Sigmoid colon (tissue), 7 donors: Measurements from ENCODE around the gene TTC32. TPM values are rescaled to one million over a fixed set of nuclear protein-coding genes. Genes with fewer than 3 reads are reported as not detected.

Experiments used
- DNase-seq: peaks from one replicate; pipeline ENCODE4 v3.0.0-alpha.2; 2019
- H3K27ac ChIP-seq, 4 donors: fragments of 200-600 bp; sonication (generic); one replicate each; pipeline ENCODE4 v1.5.1; 2016 to 2019; ENCODE audit warnings: mild to moderate bottlenecking in 1 of 4
- H3K27me3 ChIP-seq, 3 donors: fragments of 200-600 bp; sonication (generic); one replicate each; pipeline ENCODE4 v1.5.1; 2019; ENCODE audit warnings: mild to moderate bottlenecking in 1 of 3
- H3K36me3 ChIP-seq, 4 donors: fragments of 200-600 bp; sonication (generic); one replicate each; pipeline ENCODE4 v1.5.1; 2016 to 2019
- H3K4me1 ChIP-seq, 4 donors: fragments of 200-600 bp; sonication (generic); one replicate each; pipeline ENCODE4 v1.5.1; 2017 to 2019
- H3K4me3 ChIP-seq, 4 donors: fragments of 200-600 bp; sonication (generic); one replicate each; pipeline ENCODE4 v1.5.1; 2017 to 2019; ENCODE audit warnings: mild to moderate bottlenecking in 2 of 4, moderate library complexity in 1 of 4
- H3K9me3 ChIP-seq, 4 donors: fragments of 200-600 bp in 3 of 4; sonication (generic) in 3 of 4; one replicate each; pipeline versions ENCODE4 v1.5.1 to v1.6.1; 2013 to 2019
- EP300 ChIP-seq, 4 donors: sonication (generic); formaldehyde crosslinking; IDR thresholded peaks; one replicate each; pipeline ENCODE4 v1.6.1; 2017; ENCODE audit warnings: antibody characterized with exemption in 4 of 4
- POLR2A ChIP-seq, 2 donors: fragments of 450-650 bp; IDR thresholded peaks; one replicate each; pipeline ENCODE4 v1.6.1; 2016; ENCODE audit warnings: antibody characterized with exemption in 2 of 2, mild to moderate bottlenecking in 2 of 2, moderate library complexity in 2 of 2
- POLR2AphosphoS5 ChIP-seq, 4 donors: sonication (generic); formaldehyde crosslinking; IDR thresholded peaks; one replicate each; pipeline ENCODE4 v1.6.1; 2017; ENCODE audit warnings: antibody characterized with exemption in 4 of 4
- WGBS, 2 donors: extraction: QIAGEN DNeasy Blood & Tissue Kit; methylation state at CpG; one replicate each; pipeline ENCODE4 v1.1.7; 2013; 5-methylcytosine and 5-hydroxymethylcytosine counted together
- intact Hi-C: fragments of 100-400 bp; cut with DNase I; formaldehyde crosslinking; loops from one replicate; pipeline ENCODE4 v1.15.1; 2023
- polyA plus RNA-seq, 3 donors: library from polyadenylated mRNA; stranded (reverse); fragments of 200-250 nt; gene quantifications; one replicate each; pipeline ENCODE4 v1.2.3, GENCODE V29; 2013
- total RNA-seq, 4 donors: library from RNA; depleted of rRNA; stranded (reverse); fragments of >200 nt; gene quantifications; one replicate each; pipeline ENCODE4 v1.1.0, GENCODE V29; 2016
- TF ChIP-seq, protein P1 (sequence below), 4 experiments: fragments of 450-650 bp in 3 of 4; fragments of 200-600 bp in 1 of 4; IDR thresholded peaks; one replicate each; pipeline ENCODE4 v1.5.1; 2016 to 2019; ENCODE audit warnings: antibody characterized with exemption in 4 of 4, mild to moderate bottlenecking in 3 of 4, moderate library complexity in 2 of 4
- donor health status: healthy with polysubstance abuse.
- donor health status: Bipolar disorder and iron deficiency.
- donor health status: healthy.

TTC32 gene
- total and polyA plus RNA-seq, 7 donors: 7.3 to 21.6 (median 12.8) TPM

DNA sequence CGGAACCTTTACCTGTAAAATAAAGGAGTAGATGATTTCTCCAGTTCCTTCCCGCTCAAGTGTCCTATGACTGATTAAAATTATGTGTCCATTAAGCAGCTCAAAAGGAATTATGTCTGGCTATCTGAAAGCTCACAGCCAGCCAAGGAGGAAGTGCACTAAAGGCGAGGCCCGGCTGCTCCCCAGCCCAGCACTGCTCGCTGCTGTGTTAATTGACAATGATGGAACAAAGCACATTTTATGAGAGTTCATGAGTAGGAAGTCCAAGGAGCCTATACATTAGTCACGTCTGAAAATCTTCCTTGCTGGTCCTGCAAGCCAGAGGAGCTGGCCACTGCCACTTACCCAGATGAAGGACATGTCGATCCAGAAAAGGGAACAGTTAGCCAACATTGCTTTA lies 14.3 kb downstream of the TTC32 start:
- intact Hi-C loops: no loop called here
- no peaks in the 10 kb centered on the region for H3K36me3 ChIP-seq
- 26 to 58% methylated on average over 7 of the region's 7 CpGs for WGBS, 2 donors
- no peak for TF ChIP-seq POLR2AphosphoS5 (IDR thresholded peaks at IDR 0.05)
- TF ChIP-seq, protein P1, sequence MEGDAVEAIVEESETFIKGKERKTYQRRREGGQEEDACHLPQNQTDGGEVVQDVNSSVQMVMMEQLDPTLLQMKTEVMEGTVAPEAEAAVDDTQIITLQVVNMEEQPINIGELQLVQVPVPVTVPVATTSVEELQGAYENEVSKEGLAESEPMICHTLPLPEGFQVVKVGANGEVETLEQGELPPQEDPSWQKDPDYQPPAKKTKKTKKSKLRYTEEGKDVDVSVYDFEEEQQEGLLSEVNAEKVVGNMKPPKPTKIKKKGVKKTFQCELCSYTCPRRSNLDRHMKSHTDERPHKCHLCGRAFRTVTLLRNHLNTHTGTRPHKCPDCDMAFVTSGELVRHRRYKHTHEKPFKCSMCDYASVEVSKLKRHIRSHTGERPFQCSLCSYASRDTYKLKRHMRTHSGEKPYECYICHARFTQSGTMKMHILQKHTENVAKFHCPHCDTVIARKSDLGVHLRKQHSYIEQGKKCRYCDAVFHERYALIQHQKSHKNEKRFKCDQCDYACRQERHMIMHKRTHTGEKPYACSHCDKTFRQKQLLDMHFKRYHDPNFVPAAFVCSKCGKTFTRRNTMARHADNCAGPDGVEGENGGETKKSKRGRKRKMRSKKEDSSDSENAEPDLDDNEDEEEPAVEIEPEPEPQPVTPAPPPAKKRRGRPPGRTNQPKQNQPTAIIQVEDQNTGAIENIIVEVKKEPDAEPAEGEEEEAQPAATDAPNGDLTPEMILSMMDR (IDR thresholded peaks at IDR 0.05): no peak
- TF ChIP-seq EP300 (IDR thresholded peaks at IDR 0.05): no peak
- no peak for TF ChIP-seq POLR2A (IDR thresholded peaks at IDR 0.05)
- H3K9me3 ChIP-seq: no peaks in the 10 kb centered on the region
- H3K27ac ChIP-seq: no peak overlapping the region
- H3K4me3 ChIP-seq: no peak overlapping the region
- no peaks in the 10 kb centered on the region for H3K4me1 ChIP-seq
- no peak for DNase-seq
- no peaks in the 10 kb centered on the region for H3K27me3 ChIP-seq

DNA sequence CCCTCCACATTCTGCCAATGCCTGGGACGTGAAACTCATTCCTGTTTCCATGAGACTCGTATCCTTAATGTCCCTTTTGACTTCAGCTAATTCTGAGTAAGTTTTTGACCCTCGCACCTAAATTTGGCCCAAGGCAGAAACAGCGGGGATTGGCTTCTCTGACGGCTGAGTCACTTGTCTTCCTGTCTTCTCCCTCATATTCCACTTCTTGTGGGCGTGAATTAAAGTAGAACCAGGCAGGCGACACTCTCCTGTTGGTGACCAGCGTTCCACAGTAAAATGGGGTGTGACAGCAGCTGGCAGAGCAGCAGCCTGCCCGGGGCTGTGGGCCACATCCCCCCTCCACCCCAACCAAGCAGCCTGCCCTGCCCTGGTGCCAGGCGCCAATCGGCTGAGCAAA lies 15.5 kb downstream of the TTC32 start:
- H3K4me1 ChIP-seq: no peaks in the 10 kb centered on the region
- WGBS, 2 donors: 65 to 90% methylated on average over 11 of the region's 11 CpGs
- no peaks in the 10 kb centered on the region for H3K36me3 ChIP-seq
- H3K27ac ChIP-seq: no peak overlapping the region
- H3K4me3 ChIP-seq: no peak overlapping the region
- no peaks in the 10 kb centered on the region for H3K27me3 ChIP-seq
- H3K9me3 ChIP-seq: no peaks in the 10 kb centered on the region
- intact Hi-C loops: no loop called here
- TF ChIP-seq EP300 (IDR thresholded peaks at IDR 0.05) (no peak), POLR2AphosphoS5 (IDR thresholded peaks at IDR 0.05) (no peak), POLR2A (IDR thresholded peaks at IDR 0.05) (no peak)
- TF ChIP-seq, protein P1 (IDR thresholded peaks at IDR 0.05): no peak
- DNase-seq: no peak

GRCh38 chr2:19885791-19886190 lies 16.0 kb downstream of the TTC32 start:
- Histone ChIP-seq H3K4me1 (no peaks in the 10 kb centered on the region), H3K27me3 (no peaks in the 10 kb centered on the region), H3K4me3 (no peak overlapping the region), H3K9me3 (no peaks in the 10 kb centered on the region), H3K27ac (no peak overlapping the region), H3K36me3 (no peaks in the 10 kb centered on the region)
- TF ChIP-seq, protein P1 (IDR thresholded peaks at IDR 0.05): no peak
- TF ChIP-seq POLR2A (IDR thresholded peaks at IDR 0.05) (no peak), POLR2AphosphoS5 (IDR thresholded peaks at IDR 0.05) (no peak), EP300 (IDR thresholded peaks at IDR 0.05) (no peak)
- 74 to 75% methylated on average over 7 of the region's 7 CpGs for WGBS, 2 donors
- peak; percentile 39 for DNase-seq
- intact Hi-C loops: no loop called here

GRCh38 chr2:19883971-19884720 lies 17.6 kb downstream of the TTC32 start:
- 95 to 96% methylated on average over 8 of the region's 8 CpGs for WGBS, 2 donors
- DNase-seq: peak; percentile 25
- intact Hi-C loops: no loop called here
- Histone ChIP-seq H3K27ac (no peak overlapping the region), H3K9me3 (no peaks in the 10 kb centered on the region), H3K27me3 (no peaks in the 10 kb centered on the region), H3K36me3 (no peaks in the 10 kb centered on the region), H3K4me1 (no peaks in the 10 kb centered on the region), H3K4me3 (no peak overlapping the region)
- TF ChIP-seq POLR2AphosphoS5 (IDR thresholded peaks at IDR 0.05): no peak
- TF ChIP-seq EP300 (IDR thresholded peaks at IDR 0.05): no peak
- no peak for TF ChIP-seq POLR2A (IDR thresholded peaks at IDR 0.05)
- TF ChIP-seq, protein P1 (IDR thresholded peaks at IDR 0.05): no peak

DNA sequence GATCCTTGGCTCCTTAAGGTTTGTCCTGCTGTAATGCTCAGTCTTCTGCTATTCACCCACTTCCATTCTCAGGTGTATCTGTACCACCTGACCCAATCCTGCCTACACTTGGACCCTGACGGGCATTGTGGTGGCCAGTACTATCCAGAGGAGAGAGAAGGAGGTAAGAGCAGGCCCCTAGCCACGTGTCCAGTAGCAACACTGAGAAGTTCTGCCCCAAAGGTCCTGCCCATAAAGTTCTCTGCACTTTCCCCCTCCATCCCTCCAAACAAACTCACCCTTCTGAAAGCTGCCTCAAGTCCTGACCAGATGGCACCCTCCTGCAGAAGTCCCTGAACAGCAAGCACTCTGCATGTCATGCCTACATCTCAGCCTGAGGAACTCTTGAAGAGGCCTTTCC lies 18.3 kb downstream of the TTC32 start:
- DNase-seq: no peak
- TF ChIP-seq POLR2AphosphoS5 (IDR thresholded peaks at IDR 0.05): no peak
- TF ChIP-seq EP300 (IDR thresholded peaks at IDR 0.05): no peak
- TF ChIP-seq, protein P1 (IDR thresholded peaks at IDR 0.05): no peak
- TF ChIP-seq POLR2A (IDR thresholded peaks at IDR 0.05): no peak
- Histone ChIP-seq H3K27me3 (no peaks in the 10 kb centered on the region), H3K4me1 (no peaks in the 10 kb centered on the region), H3K36me3 (no peaks in the 10 kb centered on the region), H3K27ac (no peak overlapping the region), H3K9me3 (no peaks in the 10 kb centered on the region), H3K4me3 (no peak overlapping the region)
- intact Hi-C loops: no loop called here
- 38 to 50% methylated on average over 2 of the region's 2 CpGs for WGBS, 2 donors
